ENCODE measurements around the gene EFHD1. TPM values are rescaled to one million over a fixed set of nuclear protein-coding genes. Genes with fewer than 3 reads are reported as not detected.

The EFHD1 gene
- total and polyA plus RNA-seq, 9 of the 15 experiments (the other 6 are each of a cell fraction or from before 2014, with no cell fraction given) = 0.66 to 9.1 (median 2.0) TPM

GRCh38 chr2:232675381-232675780 is 42.0 kb downstream of the EFHD1 start (continued):
- TF ChIP-seq SAFB2 (IDR thresholded peaks at IDR 0.05; ENCODE audit: borderline replicate concordance, low read depth, low read length, severe bottlenecking) (no peak), MCM7 (IDR thresholded peaks at IDR 0.05) (no peak), SAP30 (IDR thresholded peaks at IDR 0.05; ENCODE audit: borderline replicate concordance, insufficient read depth, low read depth, low read length, poor library complexity, severe bottlenecking) (no peak), FIP1L1 (IDR thresholded peaks at IDR 0.05; ENCODE audit: low read depth, low read length, poor library complexity, severe bottlenecking) (no peak)

GRCh38 chr2:232680006-232680405 is 46.6 kb downstream of the EFHD1 start:
- Histone ChIP-seq H3K4me3 (no peak overlapping the region), H2AFZ (ENCODE audit: low read depth, low read length) (no peak overlapping the region), H3K4me2 (ENCODE audit: insufficient read depth, low read length) (no peak overlapping the region), H3K27me3 (ENCODE audit: control insufficient read depth in 2 of 2, insufficient read depth in 2 of 2, low read length in 2 of 2) (peaks cover 0 to 6% of the 10 kb centered on the region in 2 experiments; a peak in 2 of 5 replicates), H3K9me3 (replicated peaks; ENCODE audit: control insufficient read depth, insufficient read depth, low read depth, low read length) (no peaks in the 10 kb centered on the region), H3K36me3 (ENCODE audit: control insufficient read depth, insufficient read depth, low read length) (no peaks in the 10 kb centered on the region), H3K79me2 (ENCODE audit: control insufficient read depth, insufficient read depth, low read length) (no peaks in the 10 kb centered on the region), H3K4me1 (replicated peaks in 1 of 2; ENCODE audit: control insufficient read depth in 2 of 2, insufficient read depth in 2 of 2, low read length in 2 of 2) (no peaks in the 10 kb centered on the region; a peak in 1 of 5 replicates), H3K9me1 (ENCODE audit: control insufficient read depth, insufficient read depth, low read length) (no peaks in the 10 kb centered on the region), H3K9ac (ENCODE audit: insufficient read depth in 1 of 2, low read depth in 2 of 2, low read length in 2 of 2) (no peak overlapping the region), H3K27ac (ENCODE audit: extremely low read depth, low read depth, low read length) (no peak overlapping the region), H4K20me1 (replicated peaks; ENCODE audit: control insufficient read depth, insufficient read depth, low read length) (no peaks in the 10 kb centered on the region)
- no peak for TF ChIP-seq ZNF436 (CRISPR knock-in tag; IDR thresholded peaks at IDR 0.05)
- TF ChIP-seq DACH1 (IDR thresholded peaks at IDR 0.05; ENCODE audit: partially characterized antibody) = no peak
- TF ChIP-seq RBM17 (IDR thresholded peaks at IDR 0.05; ENCODE audit: borderline replicate concordance, low read depth, low read length) = no peak
- no peak for TF ChIP-seq ZNF395 (CRISPR knock-in tag; IDR thresholded peaks at IDR 0.05)
- TF ChIP-seq STAT5A (IDR thresholded peaks at IDR 0.05; ENCODE audit: borderline replicate concordance, low read length) = no peak
- no peak for TF ChIP-seq ZNF41 (CRISPR knock-in tag; conservative IDR thresholded peaks at IDR 0.05)
- no peak for TF ChIP-seq L3MBTL2 (IDR thresholded peaks at IDR 0.05)
- no peak for TF ChIP-seq CBX8 (IDR thresholded peaks at IDR 0.05; ENCODE audit: borderline replicate concordance, extremely low read depth, low read depth, low read length, poor library complexity, severe bottlenecking)
- ChIA-PET CTCF (ENCODE audit: low intra/inter-chr PET ratio) (no interaction called here), POLR2A (no interaction called here)
- no peak for ATAC-seq
- intact Hi-C loops (cut with micrococcal nuclease) = no loop called here
- no TSS peak for BruUV-seq (replicated peaks)
- 11% methylated on average over 7 of the region's 7 CpGs for WGBS (ENCODE audit: insufficient coverage, low coverage, missing lambda C conversion rate)
- FAIRE-seq = no peak
- in situ Hi-C loops (cut with MboI) = no loop called here
- DNase-seq (ENCODE audit: extremely low read depth in 1 of 4, low spot score in 3 of 4) = no peak

All from K562 (cell line).